Vagina (tissue), 2 donors: ENCODE data around the gene SIGLEC1. TPM values are rescaled to one million over a fixed set of nuclear protein-coding genes. Genes with fewer than 3 reads are reported as not detected.

Source experiments
- DNase-seq, 2 donors: peaks; one replicate each; pipeline ENCODE4 v3.0.0-alpha.2; 2017; ENCODE audit errors: extremely low spot score in 2 of 2
- H3K27ac ChIP-seq: fragments of 200-600 bp; sonication (generic); one replicate; pipeline ENCODE4 v1.5.1; 2019
- H3K27me3 ChIP-seq: fragments of 200-600 bp; sonication (generic); one replicate; pipeline ENCODE4 v1.5.1; 2019
- H3K36me3 ChIP-seq, 2 donors: fragments of 200-600 bp; sonication (generic); one replicate each; pipeline ENCODE4 v1.5.1; 2017 to 2019
- H3K4me1 ChIP-seq: fragments of 200-600 bp; sonication (generic); one replicate; pipeline ENCODE4 v1.5.1; 2019
- H3K4me3 ChIP-seq, 2 donors: fragments of 200-600 bp; sonication (generic); 1 replicate in 1 of 2; 2 replicates in 1 of 2; pipeline ENCODE4 v1.5.1; 2016 to 2019
- H3K9me3 ChIP-seq: fragments of 200-600 bp; sonication (generic); one replicate; pipeline ENCODE4 v1.5.1; 2019
- CTCF ChIP-seq, 3 experiments: fragments of 450-650 bp in 2 of 3; fragments of 200-600 bp in 1 of 3; sonication (generic) in 1 of 3; IDR thresholded peaks; one replicate each; pipeline ENCODE4 v1.5.1; 2017 to 2019; ENCODE audit warnings: antibody characterized with exemption in 3 of 3, mild to moderate bottlenecking in 2 of 3, moderate library complexity in 2 of 3
- POLR2A ChIP-seq, 2 donors: fragments of 450-650 bp; IDR thresholded peaks; one replicate each; pipeline ENCODE4 v1.6.1; 2017; ENCODE audit warnings: antibody characterized with exemption in 2 of 2, mild to moderate bottlenecking in 2 of 2, moderate library complexity in 2 of 2
- POLR2AphosphoS5 ChIP-seq, 2 donors: sonication (generic); formaldehyde crosslinking; IDR thresholded peaks; one replicate each; pipeline ENCODE4 v1.9.0; 2017; ENCODE audit warnings: antibody characterized with exemption in 2 of 2, mild to moderate bottlenecking in 2 of 2, low read depth in 1 of 2; ENCODE audit not compliant: insufficient read depth in 1 of 2
- intact Hi-C: fragments of 100-400 bp; cut with DNase I; formaldehyde crosslinking; loops from one replicate; pipeline ENCODE4 v1.15.1; 2023
- total RNA-seq: library from RNA; depleted of rRNA; stranded (reverse); fragments of >200 nt; gene quantifications from one replicate; pipeline ENCODE4 v1.2.3, GENCODE V29; 2016

Gene SIGLEC1
- total RNA-seq, 1 donor from 2014 or later: 8.8 TPM

GRCh38 chr20:3706774-3707507 is 5.5 kb downstream of the SIGLEC1 start:
- Histone ChIP-seq H3K9me3 (no peaks in the 10 kb centered on the region), H3K36me3 (no peaks in the 10 kb centered on the region), H3K4me1 (peaks cover 14% of the 10 kb centered on the region), H3K27me3 (no peaks in the 10 kb centered on the region), H3K4me3 (no peak overlapping the region), H3K27ac (no peak overlapping the region)
- intact Hi-C loops: no loop called here
- DNase-seq: peak in 1 of 2 donors; percentile 81
- TF ChIP-seq CTCF (IDR thresholded peaks at IDR 0.05) (no peak), POLR2A (IDR thresholded peaks at IDR 0.05) (no peak), POLR2AphosphoS5 (IDR thresholded peaks at IDR 0.05; ENCODE audit: insufficient read depth in 1 of 2, low read depth in 1 of 2) (no peak)

GRCh38 chr20:3705970-3706739 is 6.2 kb downstream of the SIGLEC1 start:
- Histone ChIP-seq H3K4me1 (peaks cover 10% of the 10 kb centered on the region), H3K4me3 (no peak overlapping the region), H3K27ac (no peak overlapping the region), H3K27me3 (no peaks in the 10 kb centered on the region), H3K9me3 (no peaks in the 10 kb centered on the region), H3K36me3 (no peaks in the 10 kb centered on the region)
- DNase-seq: peak in 1 of 2 donors; percentile 77
- TF ChIP-seq CTCF (IDR thresholded peaks at IDR 0.05) (no peak), POLR2AphosphoS5 (IDR thresholded peaks at IDR 0.05; ENCODE audit: insufficient read depth in 1 of 2, low read depth in 1 of 2) (no peak), POLR2A (IDR thresholded peaks at IDR 0.05) (no peak)
- intact Hi-C loops: no loop called here

- H3K4me3 ChIP-seq: no peak overlapping the region
- DNase-seq: peak in 1 of 2 donors; percentile 75
- intact Hi-C loops: no loop called here
- H3K36me3 ChIP-seq: no peaks in the 10 kb centered on the region
- no peaks in the 10 kb centered on the region for H3K27me3 ChIP-seq
- H3K9me3 ChIP-seq: no peaks in the 10 kb centered on the region
- no peak overlapping the region for H3K27ac ChIP-seq
- TF ChIP-seq CTCF (IDR thresholded peaks at IDR 0.05): no peak
- TF ChIP-seq POLR2AphosphoS5 (IDR thresholded peaks at IDR 0.05; ENCODE audit: insufficient read depth in 1 of 2, low read depth in 1 of 2): no peak
- TF ChIP-seq POLR2A (IDR thresholded peaks at IDR 0.05): no peak
- H3K4me1 ChIP-seq: peaks cover 6% of the 10 kb centered on the region
Measured at GRCh38 chr20:3705491-3705969, 6.9 kb downstream of the SIGLEC1 start.

- H3K9me3 ChIP-seq: no peaks in the 10 kb centered on the region
- no peaks in the 10 kb centered on the region for H3K36me3 ChIP-seq
- H3K4me1 ChIP-seq: no peaks in the 10 kb centered on the region
- H3K4me3 ChIP-seq: no peak overlapping the region
- TF ChIP-seq POLR2A (IDR thresholded peaks at IDR 0.05) (no peak), CTCF (IDR thresholded peaks at IDR 0.05) (no peak), POLR2AphosphoS5 (IDR thresholded peaks at IDR 0.05; ENCODE audit: insufficient read depth in 1 of 2, low read depth in 1 of 2) (no peak)
- H3K27ac ChIP-seq: no peak overlapping the region
- no peaks in the 10 kb centered on the region for H3K27me3 ChIP-seq
- DNase-seq: no peak
- intact Hi-C loops: no loop called here
Measured at GRCh38 chr20:3704087-3704486, 8.3 kb downstream of the SIGLEC1 start.
